NCI-H748 (cell line): ENCODE data around the gene NFIA.

Source experiments
- DNase-seq: peaks from one replicate; lab custom pipeline; 2025; ENCODE audit not compliant: unreplicated experiment; lab: John Stamatoyannopoulos, UW

The NFIA gene

DNA sequence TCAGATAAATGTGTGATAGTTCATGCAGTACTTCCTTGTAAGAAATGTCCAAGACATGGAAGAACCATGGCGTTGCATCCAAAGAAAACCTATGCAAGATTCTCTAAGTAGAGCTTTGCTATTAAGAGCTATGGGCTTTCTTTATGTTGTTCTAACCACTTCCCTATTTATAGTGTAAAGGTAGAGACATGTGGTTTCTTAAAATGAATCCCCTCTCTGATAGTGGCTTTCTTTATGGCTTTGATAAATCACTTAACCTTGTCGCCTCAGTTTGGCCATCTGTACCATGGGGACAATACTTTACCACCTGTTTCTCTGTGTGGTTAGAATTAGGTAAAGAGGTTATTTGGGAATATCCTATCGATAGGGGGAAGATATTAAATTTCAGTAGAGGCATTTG lies 305.5 kb downstream of the NFIA start:
- no peak for DNase-seq

DNA sequence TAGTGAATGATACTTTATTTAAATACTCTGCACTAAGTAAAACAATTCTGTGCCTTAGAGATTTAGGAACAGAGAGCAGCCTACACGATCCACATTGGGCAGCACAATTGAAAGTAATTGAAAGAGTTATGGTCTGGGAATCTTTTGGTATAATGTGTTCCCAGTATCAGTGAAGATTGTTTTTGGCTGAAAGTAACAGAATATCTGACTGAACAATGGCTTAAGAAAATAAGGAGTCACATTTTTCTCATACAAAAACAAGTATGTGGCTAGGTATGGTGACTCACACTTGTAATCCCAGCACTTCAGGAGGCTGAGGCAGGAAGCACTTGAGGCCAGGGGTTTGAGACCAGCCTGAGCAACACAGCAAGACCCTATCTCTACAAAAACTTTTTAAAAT lies 306.2 kb downstream of the NFIA start:
- no peak for DNase-seq

DNA sequence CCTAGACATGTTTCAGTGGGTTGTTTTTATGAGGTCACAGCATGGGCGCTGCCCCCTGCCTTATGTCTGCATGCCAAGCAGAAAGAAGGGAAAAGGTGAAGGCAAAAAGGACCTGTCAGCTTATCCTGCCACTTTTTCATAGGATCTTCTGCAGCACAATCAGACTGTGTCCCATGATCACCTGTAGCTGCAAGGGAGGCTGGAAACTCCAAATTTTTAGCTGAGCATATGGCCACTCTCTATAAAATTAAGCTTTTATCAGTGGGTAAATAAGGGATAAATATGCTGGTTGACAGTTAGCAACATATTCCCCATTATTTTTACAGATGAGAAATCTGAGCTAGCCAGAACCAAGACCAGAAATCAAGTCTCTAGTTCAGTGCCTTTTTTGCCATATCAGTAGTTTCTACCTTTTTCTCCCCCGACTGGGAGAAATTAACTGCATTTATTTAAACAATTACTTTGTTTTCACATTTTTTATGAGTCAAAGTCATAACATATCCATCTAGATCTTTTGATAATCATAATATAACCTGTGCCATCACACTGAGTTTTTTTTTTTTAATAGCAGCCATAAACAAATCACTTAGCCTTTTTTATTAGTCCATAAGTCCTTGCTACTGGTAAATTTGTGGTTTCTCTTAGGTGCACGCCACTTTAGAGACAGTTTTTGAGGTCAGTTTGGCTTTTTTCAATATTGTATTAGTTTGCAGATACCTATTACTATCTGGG lies 307.0 kb downstream of the NFIA start:
- DNase-seq: no peak

DNA sequence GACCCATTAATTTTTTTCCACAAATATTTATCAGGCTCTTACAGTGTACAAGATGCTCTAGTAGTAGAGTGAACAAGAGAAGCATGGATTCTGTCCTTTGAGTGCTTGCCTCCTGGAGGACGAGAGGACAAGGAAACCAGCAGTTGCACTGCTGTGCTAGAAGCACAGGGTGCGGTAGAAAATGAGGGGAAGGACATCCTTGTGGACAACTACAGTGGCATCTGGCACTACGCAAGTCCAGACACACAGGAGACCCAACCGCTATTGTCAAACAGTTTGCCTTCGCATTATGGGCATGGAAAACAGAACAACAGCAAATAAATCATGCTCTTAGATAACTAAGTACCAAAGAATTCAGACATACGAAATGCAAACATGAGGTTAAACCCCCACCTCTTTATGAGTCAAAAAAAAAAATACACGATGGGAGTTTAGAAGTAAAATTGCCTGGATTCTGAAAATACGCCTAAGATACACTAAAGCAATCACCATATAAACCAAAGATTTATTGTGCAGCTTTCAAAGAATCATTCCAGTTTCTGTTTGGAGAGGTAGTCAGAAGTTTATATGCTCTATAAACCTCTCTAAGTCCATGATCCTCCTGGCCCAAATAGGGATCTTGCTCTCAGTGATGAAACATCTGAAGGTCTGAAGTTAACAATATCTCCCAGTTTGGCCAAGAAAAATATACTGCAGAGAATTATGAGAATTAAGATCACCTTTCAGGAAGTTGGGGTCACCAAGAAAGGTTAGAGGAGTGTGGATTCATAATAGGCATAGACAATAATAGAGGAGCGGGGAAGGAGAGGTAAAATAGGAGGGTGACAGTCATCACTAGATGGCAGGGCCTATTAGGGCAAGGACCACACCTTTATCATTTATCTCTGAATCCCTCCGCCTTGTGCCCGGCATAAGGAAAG lies 307.8 kb downstream of the NFIA start:
- DNase-seq: no peak

DNA sequence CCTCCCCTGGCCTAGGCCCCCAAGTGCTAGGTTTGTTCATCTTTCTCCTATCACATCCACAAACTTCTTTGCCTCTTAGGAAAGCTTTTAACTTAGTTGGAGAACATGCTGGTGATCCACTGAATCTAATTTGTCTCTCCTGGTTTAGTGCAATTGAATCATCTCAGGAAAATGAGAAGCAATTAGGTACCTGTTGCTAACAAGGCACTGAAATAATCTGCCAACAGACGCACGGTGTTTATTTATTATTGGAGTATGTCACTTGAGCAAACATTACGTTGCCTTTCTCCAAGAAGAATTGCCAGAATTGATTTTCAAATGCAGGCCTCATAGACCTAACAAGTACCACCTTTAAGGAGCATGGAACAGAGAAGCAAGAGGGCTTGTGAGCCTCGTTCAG lies 309.4 kb downstream of the NFIA start:
- DNase-seq: peak; percentile 87

DNA sequence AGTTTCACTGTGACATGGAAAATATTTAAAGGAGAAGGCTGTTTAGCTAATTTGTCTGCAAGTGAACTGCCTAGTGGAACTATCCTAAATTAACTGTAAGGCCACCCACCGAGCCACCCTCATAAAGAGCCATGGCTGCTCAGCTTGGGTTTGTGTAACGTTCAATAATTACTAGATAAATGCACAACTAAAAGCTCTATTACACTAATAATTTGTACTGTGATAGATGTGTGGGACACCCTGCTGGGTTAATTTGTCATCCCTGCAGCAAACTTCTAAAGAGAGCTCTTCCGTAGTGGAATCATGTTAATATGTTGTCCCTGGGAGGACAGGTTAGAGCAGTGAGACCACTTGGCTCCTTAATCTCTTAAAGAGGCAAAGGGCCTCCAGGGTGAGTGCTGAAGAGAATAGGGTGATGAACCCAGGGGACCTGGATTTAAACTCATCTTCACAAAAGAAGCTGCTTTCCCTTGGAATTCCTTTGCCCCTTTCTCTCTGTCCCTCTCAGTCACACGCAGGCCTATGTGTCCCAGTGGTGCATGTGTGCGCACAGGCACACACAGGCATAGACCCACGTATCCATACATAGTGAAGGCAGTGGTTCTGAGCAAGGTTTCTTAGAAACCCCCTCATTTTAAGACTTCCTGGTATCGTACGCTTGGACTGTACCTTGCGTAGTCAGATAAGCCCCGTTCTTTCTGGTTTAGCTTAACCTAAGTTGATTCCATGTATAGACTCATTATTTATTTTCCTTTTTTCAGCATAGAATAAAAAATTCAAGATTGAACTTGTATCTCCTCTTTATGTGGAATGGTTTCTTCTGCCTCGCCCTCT lies 310.3 kb downstream of the NFIA start:
- peak; percentile 88 for DNase-seq

DNA sequence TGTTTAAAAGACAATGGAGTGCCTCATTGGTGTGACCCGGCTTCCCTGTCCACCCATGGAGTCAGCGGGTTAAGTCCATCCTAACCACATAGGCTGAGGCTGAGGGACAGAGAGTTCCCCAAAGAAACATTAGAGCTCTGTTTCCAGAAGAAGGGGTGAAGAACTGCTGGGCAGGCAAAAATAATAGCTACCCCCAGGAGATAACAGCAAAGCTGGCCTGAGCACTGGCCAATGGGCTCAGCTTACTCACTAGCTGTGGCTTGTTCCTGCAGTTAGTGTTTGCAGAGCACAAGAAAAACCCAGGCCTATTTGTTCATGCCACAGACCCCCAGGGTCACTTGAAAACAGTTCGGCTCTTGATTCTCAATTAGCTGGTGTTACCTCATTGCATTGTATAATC lies 311.2 kb downstream of the NFIA start:
- no peak for DNase-seq

DNA sequence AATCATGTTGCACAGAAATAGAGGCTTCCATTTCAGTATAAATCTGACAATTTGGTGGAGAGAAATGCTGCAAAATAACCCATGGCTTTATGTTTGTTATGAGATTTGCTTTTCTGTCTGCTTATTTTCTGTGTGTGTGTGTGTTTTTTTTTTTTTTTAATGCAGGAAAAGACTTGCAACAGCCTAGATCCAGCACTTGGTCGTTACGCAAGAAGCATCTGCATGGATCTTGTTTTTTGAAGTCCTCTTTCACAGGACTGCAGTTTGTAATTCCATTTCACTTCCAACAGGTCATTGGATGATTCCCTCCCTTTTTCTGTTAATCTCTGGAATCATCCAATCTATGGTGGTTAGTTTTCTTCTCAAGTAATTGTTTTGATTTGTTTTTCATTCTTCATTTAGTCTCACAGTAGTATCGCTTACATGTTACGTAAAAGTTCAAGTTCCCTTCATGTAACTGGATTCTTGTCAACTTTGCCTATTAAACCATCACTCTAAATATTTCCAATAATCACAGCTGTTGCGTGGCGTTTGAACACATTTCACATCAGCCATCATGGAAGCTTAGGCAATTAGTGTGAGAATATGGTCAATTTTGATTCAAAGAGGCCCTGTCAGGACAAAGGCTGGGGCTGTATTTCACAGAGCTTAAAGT lies 312.9 kb downstream of the NFIA start:
- no peak for DNase-seq

DNA sequence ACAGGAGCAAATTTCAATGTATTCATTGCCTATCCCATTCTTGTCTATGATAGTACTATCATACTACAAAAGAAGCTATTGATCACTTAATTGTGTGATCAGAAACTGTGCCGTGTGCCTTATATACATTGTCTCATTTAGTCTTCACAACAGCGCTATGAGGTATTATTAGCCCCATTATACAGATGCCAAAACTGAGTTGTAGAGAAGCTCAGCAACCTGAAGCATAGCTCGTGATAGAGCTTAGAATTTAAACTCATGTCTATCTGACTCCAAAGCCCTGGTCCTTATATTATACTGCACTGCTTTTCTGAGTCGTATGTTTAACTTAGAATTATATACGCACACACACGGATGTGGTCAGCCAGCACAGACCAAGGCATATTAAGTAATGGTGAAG lies 315.1 kb downstream of the NFIA start:
- no peak for DNase-seq

DNA sequence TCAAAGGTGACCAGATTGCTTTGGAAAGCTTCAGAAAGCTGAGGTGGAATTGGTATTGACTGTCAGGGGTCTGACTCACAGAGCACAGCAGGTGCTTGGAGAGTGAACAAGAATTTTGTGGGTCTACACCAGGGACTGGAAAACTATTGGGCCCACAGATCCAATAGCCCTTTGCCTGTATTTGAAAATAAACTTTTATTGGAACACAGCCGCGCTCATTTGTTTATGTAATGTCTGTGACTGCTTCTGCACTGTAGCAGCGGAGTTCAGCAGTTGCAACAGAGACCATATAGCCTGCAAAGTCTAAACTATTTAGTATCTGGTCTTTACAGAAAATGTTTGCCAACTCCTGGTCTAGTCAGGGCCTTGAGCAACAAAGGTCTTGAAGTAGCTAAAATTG lies 315.6 kb downstream of the NFIA start:
- no peak for DNase-seq

DNA sequence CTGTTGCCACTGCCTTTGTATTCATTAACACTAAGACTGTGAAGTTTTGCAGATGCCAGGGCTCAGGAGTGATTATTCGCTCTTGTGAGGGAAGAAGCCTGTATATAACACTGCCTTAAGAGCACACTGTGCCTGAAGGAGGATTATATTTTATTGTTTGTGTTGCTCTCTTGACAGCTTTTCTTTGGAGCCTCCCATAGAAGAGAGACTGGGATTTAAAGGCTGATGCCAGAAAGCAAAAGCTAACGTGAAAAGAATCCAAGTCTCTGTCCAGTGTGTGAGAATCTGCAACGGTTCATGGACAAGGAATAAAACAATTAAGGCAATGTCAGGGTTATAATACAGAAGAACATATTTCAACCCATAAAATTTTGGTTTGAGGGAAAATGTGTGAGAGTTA lies 316.8 kb downstream of the NFIA start:
- DNase-seq: no peak

DNA sequence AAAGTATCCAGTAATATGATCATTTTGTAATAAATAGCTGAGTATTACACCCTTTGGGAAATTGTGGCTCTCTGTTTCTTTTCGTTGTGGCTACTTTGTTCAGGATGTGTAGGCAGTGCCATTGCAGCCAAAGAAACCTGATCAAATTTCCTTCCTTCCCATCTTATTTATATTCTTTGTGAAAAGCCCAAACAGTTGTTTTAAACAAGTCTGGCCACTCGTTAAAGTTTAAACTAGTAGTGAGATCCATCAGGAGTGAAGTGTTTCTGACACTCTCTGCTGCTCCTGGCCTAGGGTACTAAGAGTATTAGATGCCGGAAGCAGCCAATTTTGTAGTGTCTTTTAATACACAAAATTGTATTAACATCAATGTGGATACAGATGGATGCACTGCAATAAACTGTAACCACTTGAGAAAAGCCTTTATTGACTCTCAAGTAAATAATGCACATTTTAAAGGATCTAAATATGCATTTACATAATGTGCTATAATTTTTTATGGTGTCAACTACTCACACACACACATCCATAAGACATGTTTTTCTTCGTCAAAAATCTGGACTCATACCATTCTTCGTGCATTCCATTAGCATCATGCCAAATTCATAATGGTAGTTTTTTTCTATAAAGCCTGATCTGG lies 317.9 kb downstream of the NFIA start:
- no peak for DNase-seq

DNA sequence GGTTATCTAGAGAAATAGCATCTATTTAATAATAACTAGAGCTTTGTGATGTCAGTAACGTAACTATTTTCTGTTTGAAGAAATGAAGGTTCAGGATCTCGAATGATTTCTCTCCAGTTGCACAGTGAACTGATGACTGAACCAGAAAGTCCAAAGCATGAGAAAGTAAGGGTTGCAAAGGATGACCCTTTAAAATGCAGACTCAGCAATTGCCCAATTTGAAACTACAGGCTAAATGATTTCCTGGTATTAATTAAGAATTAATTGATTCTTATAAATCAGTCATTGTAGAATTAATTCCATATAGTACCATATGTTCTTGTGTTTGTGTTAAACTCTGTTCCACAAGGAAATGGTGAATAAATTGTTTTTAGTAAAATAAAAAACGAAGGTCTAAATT lies 318.6 kb downstream of the NFIA start:
- DNase-seq: no peak

DNA sequence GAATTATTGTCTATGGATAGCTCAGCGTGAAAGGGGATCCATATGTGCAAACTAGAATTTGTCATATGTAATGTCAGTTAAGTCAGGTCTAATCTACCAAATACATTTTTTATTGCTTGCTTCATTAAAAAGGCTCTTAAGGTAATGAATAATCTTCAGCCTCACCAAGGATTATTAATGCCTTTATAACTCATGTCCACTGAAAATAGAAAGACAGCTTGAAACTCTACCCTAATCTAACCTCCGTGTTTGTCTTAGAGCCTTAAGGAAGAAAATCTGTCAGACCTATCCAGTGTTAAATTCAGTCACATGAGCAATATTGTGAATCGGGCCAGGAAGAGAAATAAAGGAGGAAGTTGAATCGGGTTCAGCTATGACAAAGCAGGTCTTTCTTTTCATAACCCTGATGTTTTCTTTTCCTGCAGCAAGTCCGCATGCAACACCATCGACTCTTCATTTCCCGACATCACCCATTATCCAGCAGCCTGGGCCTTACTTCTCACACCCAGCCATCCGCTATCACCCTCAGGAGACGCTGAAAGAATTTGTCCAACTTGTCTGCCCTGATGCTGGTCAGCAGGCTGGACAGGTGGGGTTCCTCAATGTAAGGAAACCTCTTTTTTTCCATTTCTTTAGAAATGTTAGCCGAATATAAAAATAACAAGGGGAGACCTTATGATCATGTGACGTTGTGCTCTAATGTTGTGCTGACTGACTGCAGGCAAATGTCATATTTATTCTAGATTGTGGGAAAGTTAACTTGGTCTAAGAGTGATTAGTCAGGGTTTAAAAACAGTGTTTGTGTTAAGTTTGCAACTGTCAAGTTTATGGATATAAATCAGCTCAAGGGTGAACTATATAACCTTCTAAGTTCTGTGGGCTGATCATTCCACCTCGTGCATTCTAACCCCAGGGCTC lies 321.6 kb downstream of the NFIA start:
- DNase-seq: no peak

DNA sequence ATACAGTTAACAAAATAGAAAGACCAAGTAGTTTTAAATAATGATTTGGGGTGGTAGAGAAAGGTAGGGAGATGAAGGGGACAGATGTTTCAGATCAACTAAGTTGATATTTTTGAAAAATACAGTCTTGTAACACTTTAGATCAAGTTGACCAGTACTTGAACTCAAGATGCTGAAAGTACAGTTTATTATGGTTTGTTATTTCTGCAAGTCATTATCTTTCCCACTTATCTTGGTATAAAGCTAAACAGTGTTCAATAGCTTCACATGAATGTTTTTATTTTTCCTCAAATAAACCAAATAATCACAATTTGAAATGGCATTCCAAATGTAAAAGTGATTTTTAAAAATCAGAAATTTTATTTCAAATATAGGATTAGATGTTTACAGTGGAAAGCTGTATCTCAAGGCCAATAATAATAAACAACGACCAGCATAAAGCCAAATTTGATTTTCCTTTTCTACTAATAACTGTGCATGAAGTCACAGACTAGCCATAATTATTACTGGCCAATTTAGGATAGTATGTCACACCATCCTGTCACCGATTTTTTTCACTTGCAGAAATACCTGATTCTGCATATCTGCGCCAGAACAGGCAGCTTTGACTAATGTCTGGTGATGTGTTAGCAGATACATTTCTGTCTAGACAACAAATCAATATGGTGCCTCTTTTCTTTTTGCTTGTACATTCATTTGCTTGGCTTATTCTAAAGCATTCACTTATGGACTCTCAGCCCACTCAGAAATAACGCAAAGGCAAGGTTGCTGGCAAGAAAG lies 322.4 kb downstream of the NFIA start:
- no peak for DNase-seq

DNA sequence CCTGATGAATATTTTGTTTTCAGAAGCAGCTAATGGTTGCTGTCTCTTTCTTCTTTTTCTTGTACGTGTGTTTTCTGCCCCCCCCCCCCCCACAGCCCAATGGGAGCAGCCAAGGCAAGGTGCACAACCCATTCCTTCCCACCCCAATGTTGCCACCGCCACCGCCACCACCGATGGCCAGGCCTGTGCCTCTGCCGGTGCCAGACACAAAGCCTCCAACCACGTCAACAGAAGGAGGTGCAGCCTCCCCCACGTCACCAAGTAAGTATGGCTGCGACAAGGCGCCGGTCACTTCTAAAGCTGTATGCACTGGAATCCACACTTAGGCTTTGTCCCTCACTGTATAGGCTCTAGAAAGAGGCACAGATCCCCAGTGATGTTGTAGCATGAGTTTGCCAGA lies 324.1 kb downstream of the NFIA start:
- DNase-seq: no peak

DNA sequence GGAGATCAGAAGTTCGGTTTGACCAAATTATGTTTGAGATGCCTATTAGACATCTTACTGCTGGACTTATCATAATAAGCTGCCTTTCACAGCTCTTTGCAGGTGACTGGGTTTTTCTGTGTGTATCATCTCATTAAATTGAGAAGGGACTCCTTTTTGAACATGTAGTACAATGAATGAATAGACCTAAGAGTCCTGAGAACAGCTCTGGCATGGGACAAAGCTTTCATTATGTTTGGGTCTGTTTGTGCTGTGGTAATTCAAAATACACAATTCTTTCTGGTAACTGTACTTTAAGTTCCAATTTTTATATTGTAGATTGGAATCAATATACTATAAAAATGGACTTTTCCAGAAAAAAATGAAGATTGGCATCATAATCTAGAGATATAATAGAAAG lies 330.2 kb downstream of the NFIA start:
- no peak for DNase-seq

DNA sequence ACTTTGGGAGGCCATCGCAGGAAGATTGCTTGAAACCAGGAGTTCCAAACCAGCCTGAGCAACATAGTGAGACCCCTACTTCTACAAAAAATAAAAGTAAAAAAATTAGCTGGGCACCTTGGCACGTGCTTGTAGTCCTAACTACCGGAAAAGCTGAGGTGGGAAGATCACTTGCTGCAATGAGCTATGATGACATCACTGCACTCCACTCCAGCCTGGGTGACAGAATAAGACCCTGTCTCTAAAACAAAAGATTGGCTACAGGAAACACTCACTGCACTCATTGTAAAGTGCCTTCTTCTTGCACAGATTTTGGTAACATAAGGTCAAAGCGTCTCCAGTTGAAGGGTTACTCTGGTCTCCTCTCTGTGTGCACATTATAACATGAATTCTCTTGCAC lies 336.8 kb downstream of the NFIA start:
- DNase-seq: no peak

DNA sequence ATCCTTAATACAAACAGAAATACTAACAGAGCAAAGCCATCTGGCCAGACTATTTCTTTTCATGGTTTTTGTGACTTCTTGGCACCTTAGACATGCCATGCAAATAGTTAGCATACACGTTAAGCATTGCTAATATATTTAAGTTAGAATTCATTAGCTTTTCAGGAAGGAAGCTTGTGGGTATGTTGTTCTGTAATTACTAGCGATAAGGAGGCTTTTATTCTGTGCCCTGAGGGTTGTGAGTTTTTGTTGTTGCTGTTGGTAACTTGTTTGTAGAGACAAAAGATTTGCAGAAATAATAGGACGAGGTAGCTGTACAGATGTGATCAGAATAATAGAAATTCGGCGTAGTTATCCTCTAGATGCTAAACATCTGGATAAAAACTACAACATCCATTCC lies 337.3 kb downstream of the NFIA start:
- DNase-seq: no peak
